HG02798 (cell line): Measurements from ENCODE around the gene BRD4.
"Not testable (repeated sequence)": the region's sequence is repeated elsewhere in the genome, so short reads cannot be mapped to it uniquely, and the experiment has no call there.

Experiments used
- ATAC-seq: cut with Tn5 transposase; IDR thresholded peaks from one replicate; pipeline ENCODE4 v1.9.1; 2021; ENCODE audit warnings: mild to moderate bottlenecking; ENCODE audit not compliant: unreplicated experiment, poor library complexity

Gene BRD4

GRCh38 chr19:15363048-15363447 lies 30.7 kb upstream of the BRD4 start:
- not testable (repeated sequence) for ATAC-seq

- ATAC-seq: not testable (repeated sequence)
Observed at GRCh38 chr19:15360015-15360414, 27.7 kb upstream of the BRD4 start.

- no peak for ATAC-seq
Observed at GRCh38 chr19:15358918-15359317, 26.6 kb upstream of the BRD4 start.

GRCh38 chr19:15357906-15358305 lies 25.6 kb upstream of the BRD4 start:
- ATAC-seq: no peak

GRCh38 chr19:15354566-15355296 lies 22.4 kb upstream of the BRD4 start:
- no peak for ATAC-seq

- ATAC-seq: no peak
Observed at GRCh38 chr19:15353908-15354307, 21.6 kb upstream of the BRD4 start.

GRCh38 chr19:15352535-15352934 lies 20.2 kb upstream of the BRD4 start:
- not testable (repeated sequence) for ATAC-seq

GRCh38 chr19:15341328-15341727 lies 9.0 kb upstream of the BRD4 start:
- not testable (repeated sequence) for ATAC-seq

GRCh38 chr19:15340086-15340485 lies 7.7 kb upstream of the BRD4 start:
- ATAC-seq: no peak

GRCh38 chr19:15337202-15337601 lies 4.9 kb upstream of the BRD4 start:
- no peak for ATAC-seq

GRCh38 chr19:15335992-15336391 lies 3.7 kb upstream of the BRD4 start:
- ATAC-seq: not testable (repeated sequence)

GRCh38 chr19:15331419-15332310 lies 674 bp downstream of the BRD4 start:
- ATAC-seq: peak; percentile 41

- no peak for ATAC-seq
Observed at GRCh38 chr19:15330801-15331418, 1.4 kb downstream of the BRD4 start.

GRCh38 chr19:15328312-15328711 lies 4.0 kb downstream of the BRD4 start:
- ATAC-seq: no peak

GRCh38 chr19:15324791-15325519 lies 7.4 kb downstream of the BRD4 start:
- no peak for ATAC-seq

- ATAC-seq: no peak
Observed at GRCh38 chr19:15323496-15324235, 8.7 kb downstream of the BRD4 start.

GRCh38 chr19:15321739-15322138 lies 10.6 kb downstream of the BRD4 start:
- ATAC-seq: no peak

GRCh38 chr19:15320116-15320515 lies 12.2 kb downstream of the BRD4 start:
- ATAC-seq: no peak

- no peak for ATAC-seq
Observed at GRCh38 chr19:15318241-15318691, 14.1 kb downstream of the BRD4 start.
